Measurements from ENCODE around the gene VPS37D. TPM values are rescaled to one million over a fixed set of nuclear protein-coding genes. Genes with fewer than 3 reads are reported as not detected.

The VPS37D gene
- total RNA-seq, 2 donors from 2014 or later: 1.6 to 2.2 TPM

DNA sequence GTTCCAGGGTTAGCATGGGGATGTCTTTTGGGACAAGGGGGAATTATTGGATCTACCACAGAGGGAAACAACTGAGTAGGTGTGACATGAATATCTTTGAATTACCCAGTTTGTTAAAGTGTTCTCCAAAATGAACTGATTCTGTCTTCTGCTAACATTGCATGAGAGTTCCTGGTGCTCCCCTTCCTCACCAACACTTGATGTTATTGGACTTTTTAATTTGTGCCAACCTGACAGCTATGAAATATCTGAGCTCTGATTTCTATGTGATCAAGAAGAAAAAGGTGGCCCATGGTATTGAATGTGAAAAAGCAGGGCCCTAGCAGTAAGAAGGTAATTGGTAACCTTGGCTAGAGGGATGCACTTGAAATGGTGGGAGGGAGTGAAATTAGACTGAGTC lies 4.6 kb upstream of the VPS37D start:
- no peaks in the 10 kb centered on the region for H3K36me3 ChIP-seq
- no peak for DNase-seq (ENCODE audit: low spot score)
- H3K4me1 ChIP-seq: no peaks in the 10 kb centered on the region
- TF ChIP-seq, protein P1, sequence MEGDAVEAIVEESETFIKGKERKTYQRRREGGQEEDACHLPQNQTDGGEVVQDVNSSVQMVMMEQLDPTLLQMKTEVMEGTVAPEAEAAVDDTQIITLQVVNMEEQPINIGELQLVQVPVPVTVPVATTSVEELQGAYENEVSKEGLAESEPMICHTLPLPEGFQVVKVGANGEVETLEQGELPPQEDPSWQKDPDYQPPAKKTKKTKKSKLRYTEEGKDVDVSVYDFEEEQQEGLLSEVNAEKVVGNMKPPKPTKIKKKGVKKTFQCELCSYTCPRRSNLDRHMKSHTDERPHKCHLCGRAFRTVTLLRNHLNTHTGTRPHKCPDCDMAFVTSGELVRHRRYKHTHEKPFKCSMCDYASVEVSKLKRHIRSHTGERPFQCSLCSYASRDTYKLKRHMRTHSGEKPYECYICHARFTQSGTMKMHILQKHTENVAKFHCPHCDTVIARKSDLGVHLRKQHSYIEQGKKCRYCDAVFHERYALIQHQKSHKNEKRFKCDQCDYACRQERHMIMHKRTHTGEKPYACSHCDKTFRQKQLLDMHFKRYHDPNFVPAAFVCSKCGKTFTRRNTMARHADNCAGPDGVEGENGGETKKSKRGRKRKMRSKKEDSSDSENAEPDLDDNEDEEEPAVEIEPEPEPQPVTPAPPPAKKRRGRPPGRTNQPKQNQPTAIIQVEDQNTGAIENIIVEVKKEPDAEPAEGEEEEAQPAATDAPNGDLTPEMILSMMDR (IDR thresholded peaks at IDR 0.05): no peak
- no peaks in the 10 kb centered on the region for H3K9me3 ChIP-seq
- H3K27me3 ChIP-seq: no peaks in the 10 kb centered on the region
- H3K4me3 ChIP-seq: no peak overlapping the region
- H3K27ac ChIP-seq: no peak overlapping the region

DNA sequence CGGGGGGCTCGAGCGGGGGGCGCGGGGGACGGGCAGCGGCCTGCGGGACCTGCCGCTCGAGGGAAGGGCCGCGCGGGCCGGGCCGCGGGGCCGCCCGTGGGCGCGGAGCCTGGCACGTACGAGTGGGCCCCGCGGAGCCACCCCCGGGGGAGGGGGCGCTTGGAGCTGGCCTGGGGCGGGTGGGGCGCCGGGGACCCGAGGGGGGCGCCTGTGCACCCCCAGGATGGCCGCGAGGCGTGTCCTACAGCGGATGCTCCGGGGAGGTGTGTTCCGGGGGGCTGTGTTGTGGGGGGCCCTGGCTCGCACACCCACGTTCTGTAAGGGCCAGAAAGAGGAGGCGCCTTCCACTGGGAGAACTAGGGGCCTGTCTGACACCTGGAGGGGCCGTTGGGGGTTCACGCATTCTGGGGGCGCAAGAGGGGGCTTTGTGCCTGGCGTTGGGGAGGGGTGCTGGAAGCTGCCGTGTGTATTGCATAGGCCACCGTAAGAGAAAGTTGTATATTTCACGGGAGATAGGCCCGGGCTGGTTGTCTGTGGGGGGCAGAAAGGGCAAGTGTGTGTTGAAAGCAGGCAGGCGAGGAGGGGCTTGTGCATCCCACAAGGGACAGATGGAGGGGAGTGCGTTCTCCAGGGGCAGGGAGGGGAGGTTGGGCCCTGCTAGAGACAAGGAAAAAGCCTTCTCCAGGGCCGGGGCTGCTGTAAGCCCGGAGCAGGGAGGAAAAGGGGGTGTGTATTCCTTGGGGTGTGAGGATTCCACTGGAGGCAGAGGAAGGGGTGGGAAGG lies 663 bp downstream of the VPS37D start:
- Histone ChIP-seq H3K27me3 (no peaks in the 10 kb centered on the region), H3K36me3 (no peaks in the 10 kb centered on the region), H3K27ac (no peak overlapping the region), H3K4me1 (peaks cover 0 to 13% of the 10 kb centered on the region in 2 donors), H3K4me3 (peak overlapping the region; percentile 59 to 60), H3K9me3 (no peaks in the 10 kb centered on the region)
- TF ChIP-seq, protein P1 (IDR thresholded peaks at IDR 0.05): no peak
- no peak for DNase-seq (ENCODE audit: low spot score)

DNA sequence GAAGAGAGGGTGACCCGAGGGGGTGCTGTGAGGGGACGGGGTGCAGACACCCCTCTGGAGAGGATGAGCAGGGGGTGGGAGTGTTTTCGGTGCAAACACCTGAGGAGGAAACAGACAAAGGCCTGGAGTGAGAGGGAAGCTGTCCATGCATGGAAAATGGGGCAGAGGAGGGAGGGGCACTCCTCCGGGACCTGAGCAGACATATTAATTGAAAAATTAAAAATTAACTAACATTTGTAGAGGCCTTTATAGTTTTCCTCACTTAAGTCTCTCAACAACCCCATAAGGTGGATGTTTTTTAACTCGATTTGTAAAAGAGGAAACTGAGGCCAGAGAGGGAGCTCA lies 1.2 kb downstream of the VPS37D start:
- Histone ChIP-seq H3K4me3 (peak overlapping the region; percentile 59 to 60), H3K36me3 (no peaks in the 10 kb centered on the region), H3K27me3 (no peaks in the 10 kb centered on the region), H3K4me1 (peaks cover 0 to 13% of the 10 kb centered on the region in 2 donors), H3K27ac (no peak overlapping the region), H3K9me3 (no peaks in the 10 kb centered on the region)
- DNase-seq (ENCODE audit: low spot score): no peak
- TF ChIP-seq, protein P1 (IDR thresholded peaks at IDR 0.05): no peak

DNA sequence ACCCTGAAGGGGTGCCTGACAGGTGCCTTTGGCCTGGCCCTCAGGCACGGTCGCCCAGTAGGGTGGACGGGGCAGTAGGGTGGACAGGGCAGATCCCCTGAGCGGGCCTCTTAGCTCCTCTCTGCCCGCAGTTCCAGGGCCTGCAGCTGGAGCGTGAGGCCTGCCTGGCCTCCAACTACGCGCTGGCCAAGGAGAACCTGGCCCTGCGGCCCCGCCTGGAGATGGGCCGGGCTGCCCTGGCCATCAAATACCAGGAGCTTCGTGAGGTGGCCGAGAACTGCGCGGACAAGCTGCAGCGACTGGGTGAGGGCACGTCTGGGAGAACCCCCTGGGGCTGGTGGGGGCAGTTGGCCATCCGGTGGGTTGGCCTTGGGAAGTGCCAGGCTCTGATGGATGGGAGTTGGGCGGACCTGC lies 1.7 kb downstream of the VPS37D start:
- DNase-seq (ENCODE audit: low spot score): no peak
- TF ChIP-seq, protein P1 (IDR thresholded peaks at IDR 0.05): no peak
- H3K27ac ChIP-seq: no peak overlapping the region
- H3K9me3 ChIP-seq: no peaks in the 10 kb centered on the region
- H3K27me3 ChIP-seq: no peaks in the 10 kb centered on the region
- no peak overlapping the region for H3K4me3 ChIP-seq
- H3K36me3 ChIP-seq: no peaks in the 10 kb centered on the region
- H3K4me1 ChIP-seq: peaks cover 0 to 13% of the 10 kb centered on the region in 2 donors

DNA sequence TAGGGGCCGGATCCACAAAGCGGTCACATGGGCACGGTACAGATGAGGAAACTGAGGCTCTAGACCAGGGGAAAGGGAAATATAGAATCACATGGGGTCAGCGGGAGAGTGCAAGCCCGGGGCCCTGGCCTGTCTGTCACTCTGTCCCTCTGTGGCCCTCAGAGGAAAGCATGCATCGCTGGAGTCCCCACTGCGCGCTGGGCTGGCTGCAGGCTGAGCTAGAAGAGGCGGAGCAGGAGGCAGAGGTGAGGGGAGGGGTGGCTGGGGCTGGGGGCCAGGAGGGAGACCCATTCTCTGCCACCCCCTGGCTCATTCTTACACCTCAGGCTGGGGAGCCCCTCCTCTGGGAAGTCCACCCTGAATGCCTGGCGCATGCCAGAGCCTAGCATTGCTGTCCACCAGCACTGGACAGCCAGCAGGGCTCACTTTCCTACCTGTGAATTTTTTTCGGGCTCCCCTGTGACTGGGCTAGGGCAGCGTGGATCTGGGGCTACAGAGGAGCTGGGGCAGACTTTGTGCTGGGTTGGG lies 2.3 kb downstream of the VPS37D start:
- no peak for DNase-seq (ENCODE audit: low spot score)
- Histone ChIP-seq H3K4me1 (peaks cover 0 to 13% of the 10 kb centered on the region in 2 donors), H3K36me3 (no peaks in the 10 kb centered on the region), H3K9me3 (no peaks in the 10 kb centered on the region), H3K27ac (no peak overlapping the region), H3K4me3 (no peak overlapping the region), H3K27me3 (no peaks in the 10 kb centered on the region)
- TF ChIP-seq, protein P1 (IDR thresholded peaks at IDR 0.05): no peak

DNA sequence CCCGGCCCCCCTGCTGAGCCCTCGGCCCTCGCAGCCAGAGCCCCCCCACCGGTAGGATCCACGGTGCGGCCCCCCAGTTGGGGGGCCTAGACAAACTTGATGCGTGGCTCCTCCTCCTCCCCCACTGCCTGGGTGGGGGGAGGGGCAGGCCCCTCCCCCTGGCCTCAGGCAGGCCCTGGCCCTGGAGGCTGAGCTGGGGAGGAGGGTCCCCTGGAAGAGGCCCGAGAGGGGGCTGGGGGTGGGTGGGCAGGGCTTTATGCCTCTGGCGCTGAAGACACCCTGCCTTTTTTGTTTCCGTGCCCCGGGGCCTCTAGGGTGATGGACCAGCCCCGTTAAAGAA lies 3.7 kb downstream of the VPS37D start:
- peaks cover 0 to 13% of the 10 kb centered on the region in 2 donors for H3K4me1 ChIP-seq
- TF ChIP-seq, protein P1 (IDR thresholded peaks at IDR 0.05): no peak
- no peaks in the 10 kb centered on the region for H3K27me3 ChIP-seq
- no peaks in the 10 kb centered on the region for H3K36me3 ChIP-seq
- H3K27ac ChIP-seq: no peak overlapping the region
- H3K4me3 ChIP-seq: no peak overlapping the region
- no peak for DNase-seq (ENCODE audit: low spot score)
- no peaks in the 10 kb centered on the region for H3K9me3 ChIP-seq
